Brain microvascular endothelial cell (primary cell): ENCODE measurements around the gene C16orf96.
A peak's percentile ranks its signal among the peaks of the same experiment; 100 is the strongest.

Experiments used
- DNase-seq: peaks from one replicate; pipeline ENCODE4 v3.0.0-alpha.2; 2020
- H3K27ac ChIP-seq: fragments of 250-450 bp; sonication (Bioruptor Pico); 2 replicates; pipeline ENCODE4 v1.5.1; 2020; ENCODE audit warnings: mild to moderate bottlenecking, moderate library complexity
- H3K27me3 ChIP-seq: fragments of 250-450 bp; sonication (Bioruptor Pico); replicated peaks from 2 replicates; pipeline ENCODE4 v1.5.1; 2020; ENCODE audit warnings: mild to moderate bottlenecking
- H3K36me3 ChIP-seq: fragments of 250-450 bp; sonication (Bioruptor Pico); replicated peaks from 2 replicates; pipeline ENCODE4 v1.5.1; 2020; ENCODE audit warnings: mild to moderate bottlenecking
- H3K4me3 ChIP-seq: 2 replicates; pipeline ENCODE4 v1.5.1; 2011; ENCODE audit warnings: low read depth, mild to moderate bottlenecking, control low read depth, low read length, moderate library complexity
- in situ Hi-C: cut with HindIII; loops from 2 replicates; pipeline ENCODE4 v1.10.0; 2017; ENCODE audit warnings: low sequenced_read_pairs, low pct_ligation_motif_present
- TF ChIP-seq, protein P1 (sequence below): IDR thresholded peaks from 2 replicates; pipeline ENCODE4 v1.5.1; 2011; ENCODE audit warnings: low read depth, mild to moderate bottlenecking, moderate library complexity, low read length, control low read depth, inconsistent platforms; ENCODE audit errors: missing control alignments

The C16orf96 gene

DNA sequence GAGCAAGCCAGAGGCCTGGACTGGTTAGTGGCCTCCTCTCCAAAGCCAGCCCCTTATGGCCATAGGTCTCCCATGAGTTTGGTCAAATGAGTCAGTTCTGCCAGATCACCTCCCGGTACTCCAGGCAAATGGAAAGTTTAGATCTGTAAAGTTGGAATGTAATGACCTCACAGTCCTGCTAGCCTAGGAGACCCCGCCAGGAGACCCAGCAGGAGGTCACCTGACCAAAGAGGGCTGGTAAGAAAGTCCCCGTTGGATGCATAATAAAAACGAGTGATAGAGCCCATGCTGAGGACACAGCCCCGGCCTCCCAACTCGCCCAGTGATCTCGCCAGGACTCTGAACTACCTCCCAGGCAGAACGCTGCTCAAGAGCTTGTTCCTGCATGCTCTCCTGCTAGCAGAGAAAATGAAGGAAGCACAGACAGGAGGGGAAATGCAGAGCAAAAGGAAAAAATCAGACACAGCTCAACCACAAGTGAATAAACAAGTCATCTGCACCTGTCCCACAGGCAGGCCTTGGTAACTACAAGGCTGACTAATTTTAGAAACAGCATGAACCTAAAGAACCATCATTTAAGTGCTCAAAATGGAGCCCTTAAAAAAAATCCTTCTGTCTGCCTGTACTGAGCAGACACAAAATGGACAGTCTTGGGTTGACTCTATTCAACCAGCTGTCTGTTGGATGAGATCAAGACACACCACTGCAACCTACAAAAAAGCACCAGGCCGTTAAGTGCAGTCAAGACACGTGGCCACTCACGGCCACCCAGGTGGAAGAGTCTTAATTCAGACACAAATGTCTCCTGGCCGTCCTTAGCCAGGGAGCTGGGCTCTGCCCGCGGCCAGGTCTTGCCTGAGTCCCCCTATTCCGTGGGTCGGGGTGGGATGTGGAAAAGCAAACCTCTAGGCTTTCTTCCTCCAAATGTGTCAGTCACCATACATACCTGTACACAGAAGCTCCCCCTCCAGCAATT is 26.8 kb upstream of the C16orf96 start:
- TF ChIP-seq, protein P1, sequence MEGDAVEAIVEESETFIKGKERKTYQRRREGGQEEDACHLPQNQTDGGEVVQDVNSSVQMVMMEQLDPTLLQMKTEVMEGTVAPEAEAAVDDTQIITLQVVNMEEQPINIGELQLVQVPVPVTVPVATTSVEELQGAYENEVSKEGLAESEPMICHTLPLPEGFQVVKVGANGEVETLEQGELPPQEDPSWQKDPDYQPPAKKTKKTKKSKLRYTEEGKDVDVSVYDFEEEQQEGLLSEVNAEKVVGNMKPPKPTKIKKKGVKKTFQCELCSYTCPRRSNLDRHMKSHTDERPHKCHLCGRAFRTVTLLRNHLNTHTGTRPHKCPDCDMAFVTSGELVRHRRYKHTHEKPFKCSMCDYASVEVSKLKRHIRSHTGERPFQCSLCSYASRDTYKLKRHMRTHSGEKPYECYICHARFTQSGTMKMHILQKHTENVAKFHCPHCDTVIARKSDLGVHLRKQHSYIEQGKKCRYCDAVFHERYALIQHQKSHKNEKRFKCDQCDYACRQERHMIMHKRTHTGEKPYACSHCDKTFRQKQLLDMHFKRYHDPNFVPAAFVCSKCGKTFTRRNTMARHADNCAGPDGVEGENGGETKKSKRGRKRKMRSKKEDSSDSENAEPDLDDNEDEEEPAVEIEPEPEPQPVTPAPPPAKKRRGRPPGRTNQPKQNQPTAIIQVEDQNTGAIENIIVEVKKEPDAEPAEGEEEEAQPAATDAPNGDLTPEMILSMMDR, result no peak
- H3K4me3 ChIP-seq, result no peak overlapping the region
- H3K27ac ChIP-seq, result no peak overlapping the region
- DNase-seq, result peak; percentile 42
- no peaks in the 10 kb centered on the region for H3K27me3 ChIP-seq
- in situ Hi-C loops, result no loop called here
- H3K36me3 ChIP-seq, result no peaks in the 10 kb centered on the region

DNA sequence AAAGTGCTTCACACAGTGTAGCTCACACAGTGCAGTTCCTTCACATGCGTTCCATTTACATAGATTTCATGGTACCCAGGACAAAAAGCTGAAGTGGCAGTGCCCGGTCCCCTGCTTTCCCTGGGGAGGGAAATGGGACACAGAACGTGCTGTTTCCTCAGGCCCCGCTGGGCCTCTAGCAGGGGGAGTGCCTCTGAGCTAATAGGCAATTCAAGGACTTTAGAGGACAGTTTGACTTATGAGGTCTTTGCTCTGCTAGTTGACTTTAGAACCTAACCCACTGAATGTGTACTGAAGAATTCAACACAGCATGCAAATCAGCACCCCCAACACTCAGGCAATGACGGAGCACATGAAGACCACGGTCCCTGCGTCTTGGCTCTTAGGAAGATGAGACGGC is 24.3 kb upstream of the C16orf96 start:
- no peak for DNase-seq
- TF ChIP-seq, protein P1, result no peak
- no peaks in the 10 kb centered on the region for H3K36me3 ChIP-seq
- H3K27ac ChIP-seq, result no peak overlapping the region
- no peaks in the 10 kb centered on the region for H3K27me3 ChIP-seq
- in situ Hi-C loops, result no loop called here
- no peak overlapping the region for H3K4me3 ChIP-seq

DNA sequence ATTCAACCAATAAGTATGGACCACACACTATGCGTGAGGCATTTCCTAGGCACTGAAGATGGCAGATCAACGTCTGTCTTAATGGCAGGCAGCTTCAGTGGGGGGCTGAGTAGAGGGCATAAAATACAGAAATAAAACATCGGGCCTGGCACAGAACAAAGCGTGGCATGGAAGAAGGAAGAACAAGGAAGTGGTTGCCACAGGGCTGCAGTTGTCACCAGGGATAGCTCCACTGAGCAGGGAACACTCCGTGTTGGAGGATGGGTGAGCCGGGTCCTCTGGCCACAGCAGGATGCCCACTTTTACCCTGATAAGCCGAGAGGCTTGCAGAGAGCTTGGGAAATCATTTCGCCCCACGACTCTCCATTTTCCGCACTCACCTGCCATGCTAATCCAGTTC is 23.9 kb upstream of the C16orf96 start:
- H3K4me3 ChIP-seq, result no peak overlapping the region
- H3K36me3 ChIP-seq, result no peaks in the 10 kb centered on the region
- no peaks in the 10 kb centered on the region for H3K27me3 ChIP-seq
- TF ChIP-seq, protein P1, result no peak
- in situ Hi-C loops, result no loop called here
- no peak for DNase-seq
- no peak overlapping the region for H3K27ac ChIP-seq

DNA sequence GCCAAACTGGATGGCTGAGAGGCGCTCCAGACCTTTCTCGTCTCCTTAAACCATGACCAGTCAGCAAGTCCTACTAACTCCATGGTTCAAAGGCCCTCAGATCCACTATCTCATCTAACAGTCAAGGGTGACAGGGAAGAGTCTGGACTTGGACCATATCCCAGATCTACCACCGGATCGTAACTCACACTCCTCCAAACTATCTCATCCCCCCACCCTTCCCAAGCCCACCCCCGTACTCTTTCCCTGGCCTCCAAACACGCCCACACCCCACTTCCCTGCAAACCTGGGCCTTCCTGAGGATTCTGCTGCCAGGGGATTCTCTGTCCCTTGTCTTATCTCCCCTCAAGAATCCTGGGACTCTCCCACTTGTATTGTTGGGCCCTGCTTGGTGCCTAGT is 22.6 kb upstream of the C16orf96 start:
- H3K27ac ChIP-seq, result no peak overlapping the region
- DNase-seq, result no peak
- TF ChIP-seq, protein P1, result no peak
- in situ Hi-C loops, result no loop called here
- H3K27me3 ChIP-seq, result no peaks in the 10 kb centered on the region
- H3K4me3 ChIP-seq, result no peak overlapping the region
- no peaks in the 10 kb centered on the region for H3K36me3 ChIP-seq

DNA sequence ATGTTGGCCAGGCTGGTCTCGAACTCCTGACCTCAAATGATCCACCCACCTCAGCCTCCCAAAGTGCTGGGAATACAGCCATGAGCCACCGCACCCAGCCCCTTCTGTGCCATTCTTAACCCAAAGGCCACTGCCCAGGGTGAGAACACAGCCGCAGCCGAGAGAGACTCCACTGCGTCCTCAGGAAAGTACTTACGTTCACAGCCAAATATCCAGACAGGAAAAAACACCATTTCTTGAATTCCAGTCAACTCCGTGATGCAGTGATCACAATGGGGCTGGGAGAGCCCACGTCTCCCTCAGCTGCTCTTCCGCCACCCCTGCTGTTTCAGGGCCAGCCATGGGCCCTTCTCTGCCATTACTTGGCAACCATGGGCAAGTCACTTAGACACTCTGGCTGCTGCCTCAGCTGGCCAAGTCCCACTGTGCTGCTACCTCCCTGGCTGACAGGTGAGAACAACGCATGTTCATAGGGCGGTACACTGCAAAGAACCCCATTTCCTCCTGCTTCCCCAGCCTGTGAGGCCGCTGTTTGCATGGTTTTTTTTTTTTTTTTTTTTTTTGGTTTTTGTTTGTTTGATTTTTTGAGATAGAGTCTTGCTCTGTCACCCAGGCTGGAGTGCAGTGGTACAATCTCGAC is 21.9 kb upstream of the C16orf96 start:
- no peak for DNase-seq
- in situ Hi-C loops, result no loop called here
- H3K36me3 ChIP-seq, result no peaks in the 10 kb centered on the region
- TF ChIP-seq, protein P1, result no peak
- H3K27ac ChIP-seq, result no peak overlapping the region
- H3K27me3 ChIP-seq, result no peaks in the 10 kb centered on the region
- no peak overlapping the region for H3K4me3 ChIP-seq
